HEK293 (cell line): ENCODE measurements around the gene ETV7.

Experiments
- BCL6B ChIP-seq: fragments of 450-650 bp; formaldehyde crosslinking; IDR thresholded peaks from 2 replicates; pipeline ENCODE4 v1.5.1; 2017; ENCODE audit warnings: missing biosample characterization, missing genetic modification characterization
- CTCF ChIP-seq: fragments of 450-650 bp; formaldehyde crosslinking; IDR thresholded peaks from 2 replicates; pipeline ENCODE4 v1.5.1; 2016; ENCODE audit warnings: missing biosample characterization, missing genetic modification characterization
- GLI4 ChIP-seq: fragments of 450-650 bp; formaldehyde crosslinking; IDR thresholded peaks from 2 replicates; pipeline ENCODE4 v1.5.1; 2016; ENCODE audit warnings: missing biosample characterization, missing genetic modification characterization
- INSM2 ChIP-seq: fragments of 450-650 bp; formaldehyde crosslinking; IDR thresholded peaks from 2 replicates; pipeline ENCODE4 v1.5.1; 2016; ENCODE audit warnings: missing biosample characterization, missing genetic modification characterization
- PRDM10 ChIP-seq: fragments of 450-650 bp; formaldehyde crosslinking; IDR thresholded peaks from 2 replicates; pipeline ENCODE4 v1.5.1; 2016; ENCODE audit warnings: missing biosample characterization, missing genetic modification characterization
- REST ChIP-seq: fragments of 450-650 bp; formaldehyde crosslinking; IDR thresholded peaks from 2 replicates; pipeline ENCODE4 v1.5.1; 2016; ENCODE audit warnings: missing biosample characterization, missing genetic modification characterization
- YY1 ChIP-seq: fragments of 450-650 bp; formaldehyde crosslinking; IDR thresholded peaks from 2 replicates; pipeline ENCODE4 v1.5.1; 2018; ENCODE audit warnings: missing biosample characterization, missing genetic modification characterization
- ZBTB7A ChIP-seq: fragments of 450-650 bp; formaldehyde crosslinking; IDR thresholded peaks from 2 replicates; pipeline ENCODE4 v1.5.1; 2016; ENCODE audit warnings: low read depth, missing biosample characterization, missing genetic modification characterization
- ZNF133 ChIP-seq: fragments of 450-650 bp; formaldehyde crosslinking; IDR thresholded peaks from 2 replicates; pipeline ENCODE4 v1.5.1; 2016; ENCODE audit warnings: missing biosample characterization, missing genetic modification characterization
- ZNF530 ChIP-seq: fragments of 450-650 bp; formaldehyde crosslinking; IDR thresholded peaks from 2 replicates; pipeline ENCODE4 v1.5.1; 2016; ENCODE audit warnings: low read depth, missing biosample characterization, missing genetic modification characterization
- ZNF558 ChIP-seq: fragments of 450-650 bp; formaldehyde crosslinking; IDR thresholded peaks from 2 replicates; pipeline ENCODE4 v1.5.1; 2016; ENCODE audit warnings: missing biosample characterization, missing genetic modification characterization
- ZNF561 ChIP-seq: fragments of 450-650 bp; IDR thresholded peaks from 2 replicates; pipeline ENCODE4 v1.5.1; 2018; ENCODE audit warnings: missing biosample characterization, missing genetic modification characterization, borderline replicate concordance
- ZNF701 ChIP-seq: fragments of 450-650 bp; formaldehyde crosslinking; IDR thresholded peaks from 2 replicates; pipeline ENCODE4 v1.5.1; 2016; ENCODE audit warnings: missing biosample characterization, missing genetic modification characterization

- TF ChIP-seq ZBTB7A (tag by site-specific recombination) (no peak), ZNF133 (tag by site-specific recombination) (no peak), BCL6B (tag by site-specific recombination) (no peak), CTCF (no peak), REST (no peak), ZNF561 (tag by site-specific recombination) (no peak), ZNF558 (tag by site-specific recombination) (no peak), INSM2 (no peak), ZNF701 (no peak), ZNF530 (no peak), PRDM10 (no peak), GLI4 (tag by site-specific recombination) (no peak), YY1 (no peak)
Measured at GRCh38 chr6:36333171-36333895, 54.1 kb downstream of the ETV7 start.
